HCT116 (cell line): ENCODE results near the gene RABGGTA. TPM values are rescaled to one million over a fixed set of nuclear protein-coding genes. Genes with fewer than 3 reads are reported as not detected.

Source experiments
- ATAC-seq: fragments of 200-7000 bp; cut with Tn5 transposase; 2 replicates; pipeline ENCODE4 v1.9.1; 2020; ENCODE audit warnings: mild to moderate bottlenecking, moderate library complexity
- BruUV-seq: library from RNA; stranded (reverse); fragments of 400-500 nt; replicated peaks from 2 replicates; lab custom pipeline; 2021; lab: Mats Ljungman, UMichigan
- CTCF ChIA-PET: fragments of 300-600 bp; sonication (Branson Sonifier 250); formaldehyde crosslinking; loops from one replicate; lab custom pipeline; 2021; ENCODE audit warnings: antibody characterized with exemption; lab: Charles Lee
- POLR2A ChIA-PET: fragments of 300-600, 350-600 bp; sonication (Branson Sonifier 250); formaldehyde crosslinking; loops from one replicate; lab custom pipeline; 2021; ENCODE audit warnings: antibody characterized with exemption; lab: Charles Lee
- RAD21 ChIA-PET, 2 experiments: fragments of 300-600 bp; sonication (Branson Sonifier 250); formaldehyde crosslinking; loops; one replicate each; lab custom pipeline; 2023; ENCODE audit warnings: low total read pairs in 2 of 2; ENCODE audit not compliant: uncharacterized antibody in 2 of 2, unreplicated experiment in 2 of 2, low non-redundant PET in 1 of 2; lab: Charles Lee
- DNase-seq: peaks from one replicate; pipeline ENCODE4 v3.0.0-alpha.2; 2010; ENCODE audit warnings: low read depth, low spot score
- H2AFZ ChIP-seq: fragments of 200-600 bp; shearing (Covaris generic), sonication (generic); 2 replicates; pipeline ENCODE4 v1.6.1; 2017; ENCODE audit warnings: low read depth, mixed run types, mixed read lengths, antibody characterized with exemption, low read length; ENCODE audit not compliant: poor library complexity, severe bottlenecking
- H3K27ac ChIP-seq: 2 replicates; pipeline ENCODE4 v1.5.1; 2012; ENCODE audit warnings: low read depth, low read length
- H3K27me3 ChIP-seq: fragments of 200-600 bp; sonication (generic); 2 replicates; pipeline ENCODE4 v1.6.1; 2016; ENCODE audit warnings: mixed run types, low read length, mixed read lengths; ENCODE audit not compliant: insufficient read depth
- H3K36me3 ChIP-seq, 2 experiments: fragments of 200-500 bp in 1 of 2; fragments of 200-600 bp in 1 of 2; sonication (Bioruptor generic) in 1 of 2; sonication (generic) in 1 of 2; 2 replicates each; pipeline versions ENCODE4 v1.5.1 to v1.6.1; 2014 to 2016; ENCODE audit warnings: low read length in 2 of 2, inconsistent platforms in 1 of 2, mixed read lengths in 1 of 2, mixed run types in 1 of 2; ENCODE audit not compliant: insufficient read depth in 2 of 2, control insufficient read depth in 1 of 2
- H3K4me1 ChIP-seq, 2 experiments: fragments of 200-600 bp in 1 of 2; sonication (generic) in 1 of 2; 2 replicates each; pipeline versions ENCODE4 v1.5.1 to v1.6.1; 2012 to 2017; ENCODE audit warnings: low read length in 2 of 2, inconsistent platforms in 1 of 2, mild to moderate bottlenecking in 1 of 2, mixed read lengths in 1 of 2, mixed run types in 1 of 2, moderate library complexity in 1 of 2; ENCODE audit not compliant: insufficient read depth in 2 of 2, control insufficient read depth in 1 of 2
- H3K4me2 ChIP-seq: fragments of 200-600 bp; sonication (generic); 2 replicates; pipeline ENCODE4 v1.6.1; 2017; ENCODE audit warnings: mixed run types, low read length, mixed read lengths
- H3K4me3 ChIP-seq, 2 experiments: fragments of 200-600 bp in 1 of 2; sonication (generic) in 1 of 2; replicated peaks in 1 of 2; 2 replicates each; pipeline ENCODE4 v1.5.1; 2011 to 2016; ENCODE audit warnings: low read length in 2 of 2, control low read depth in 1 of 2, low read depth in 1 of 2, mild to moderate bottlenecking in 1 of 2, mixed read lengths in 1 of 2, mixed run types in 1 of 2
- H3K79me2 ChIP-seq: fragments of 200-600 bp; sonication (generic); 2 replicates; pipeline ENCODE4 v1.6.1; 2017; ENCODE audit warnings: mild to moderate bottlenecking, mixed run types, low read length, moderate library complexity, mixed read lengths; ENCODE audit not compliant: insufficient read depth
- H3K9ac ChIP-seq: fragments of 200-600 bp; sonication (generic); 2 replicates; pipeline ENCODE4 v1.6.1; 2016; ENCODE audit warnings: low read length, mixed read lengths
- H3K9me2 ChIP-seq: fragments of 200-600 bp; sonication (generic), shearing (Covaris generic); 2 replicates; pipeline ENCODE4 v1.6.1; 2017; ENCODE audit warnings: mixed run types, mild to moderate bottlenecking, moderate library complexity; ENCODE audit not compliant: insufficient read depth
- H3K9me3 ChIP-seq, 2 experiments: fragments of 200-500 bp in 1 of 2; fragments of 200-600 bp in 1 of 2; sonication (Bioruptor generic) in 1 of 2; sonication (generic) in 1 of 2; 2 replicates each; pipeline ENCODE4 v1.6.1; 2014 to 2017; ENCODE audit warnings: low read length in 2 of 2, mixed read lengths in 2 of 2, inconsistent platforms in 1 of 2, low read depth in 1 of 2, mild to moderate bottlenecking in 1 of 2, mixed run types in 1 of 2, moderate library complexity in 1 of 2; ENCODE audit not compliant: control insufficient read depth in 1 of 2, insufficient read depth in 1 of 2
- H4K20me1 ChIP-seq: fragments of 200-600 bp; sonication (generic), shearing (Covaris generic); 2 replicates; pipeline ENCODE4 v1.6.1; 2017; ENCODE audit warnings: mixed run types, mild to moderate bottlenecking, moderate library complexity; ENCODE audit not compliant: insufficient read depth
- CBX3 ChIP-seq: IDR thresholded peaks from 2 replicates; pipeline ENCODE4 v1.6.1; 2012; ENCODE audit warnings: low read depth
- EGR1 ChIP-seq: IDR thresholded peaks from 2 replicates; pipeline ENCODE4 v1.6.1; 2012; ENCODE audit warnings: low read depth
- ELF1 ChIP-seq: IDR thresholded peaks from 2 replicates; pipeline ENCODE4 v1.6.1; 2012; ENCODE audit warnings: low read depth, borderline replicate concordance
- EZH2 ChIP-seq: fragments of 200-600 bp; sonication (generic); IDR thresholded peaks from 2 replicates; pipeline ENCODE4 v1.6.1; 2017; ENCODE audit warnings: antibody characterized with exemption, mixed run types
- EZH2phosphoT487 ChIP-seq: fragments of 200-600 bp; IDR thresholded peaks from 2 replicates; pipeline ENCODE4 v1.6.1; 2018; ENCODE audit warnings: antibody characterized with exemption, borderline replicate concordance
- FOSL1 ChIP-seq: IDR thresholded peaks from 2 replicates; pipeline ENCODE4 v1.6.1; 2012; ENCODE audit warnings: low read depth
- JUND ChIP-seq: IDR thresholded peaks from 2 replicates; pipeline ENCODE4 v1.6.1; 2012
- RAD21 ChIP-seq: IDR thresholded peaks from 2 replicates; pipeline ENCODE4 v1.6.1; 2012; ENCODE audit warnings: low read depth, mild to moderate bottlenecking
- SIN3A ChIP-seq: IDR thresholded peaks from 2 replicates; pipeline ENCODE4 v1.6.1; 2012; ENCODE audit warnings: low read depth
- SP1 ChIP-seq: IDR thresholded peaks from 2 replicates; pipeline ENCODE4 v1.6.1; 2012; ENCODE audit warnings: low read depth
- TCF7L2 ChIP-seq: IDR thresholded peaks from 2 replicates; pipeline ENCODE4 v1.7.0; 2011; ENCODE audit warnings: borderline replicate concordance, inconsistent platforms; ENCODE audit not compliant: insufficient read depth, insufficient read length; ENCODE audit errors: extremely low read depth
- YY1 ChIP-seq: IDR thresholded peaks from 2 replicates; pipeline ENCODE4 v1.6.1; 2011; ENCODE audit warnings: low read length, low read depth, moderate library complexity, mild to moderate bottlenecking; ENCODE audit not compliant: insufficient replicate concordance; ENCODE audit errors: extremely low read depth
- ZFX ChIP-seq: fragments of 450-650 bp; IDR thresholded peaks from 2 replicates; pipeline ENCODE4 v1.6.1; 2017
- ZNF274 ChIP-seq: fragments of 200-500 bp; sonication (Bioruptor generic); IDR thresholded peaks from 2 replicates; pipeline ENCODE4 v1.6.1; 2014; ENCODE audit warnings: mild to moderate bottlenecking, low read depth, low read length, inconsistent platforms
- intact Hi-C: fragments of 100-400 bp; cut with micrococcal nuclease; formaldehyde crosslinking; loops from 2 replicates; pipeline ENCODE4 v1.10.0; 2022
- total RNA-seq: library from RNA; stranded (reverse); gene quantifications from one replicate; pipeline ENCODE4 v1.2.1, GENCODE V29; 2021; ENCODE audit not compliant: unreplicated experiment
- TF ChIP-seq, protein P1 (sequence below): IDR thresholded peaks from 2 replicates; pipeline ENCODE4 v1.6.1; 2012
- TF ChIP-seq, protein P2 (sequence below): IDR thresholded peaks from 2 replicates; pipeline ENCODE4 v1.6.1; 2012
- TF ChIP-seq, protein P3 (sequence below): IDR thresholded peaks from 2 replicates; pipeline ENCODE4 v1.6.1; 2011; ENCODE audit warnings: mild to moderate bottlenecking, low read length, moderate library complexity; ENCODE audit not compliant: insufficient replicate concordance; ENCODE audit errors: extremely low read depth

Gene RABGGTA
- total RNA-seq, 1 experiment from 2014 or later: 40.8 TPM

DNA sequence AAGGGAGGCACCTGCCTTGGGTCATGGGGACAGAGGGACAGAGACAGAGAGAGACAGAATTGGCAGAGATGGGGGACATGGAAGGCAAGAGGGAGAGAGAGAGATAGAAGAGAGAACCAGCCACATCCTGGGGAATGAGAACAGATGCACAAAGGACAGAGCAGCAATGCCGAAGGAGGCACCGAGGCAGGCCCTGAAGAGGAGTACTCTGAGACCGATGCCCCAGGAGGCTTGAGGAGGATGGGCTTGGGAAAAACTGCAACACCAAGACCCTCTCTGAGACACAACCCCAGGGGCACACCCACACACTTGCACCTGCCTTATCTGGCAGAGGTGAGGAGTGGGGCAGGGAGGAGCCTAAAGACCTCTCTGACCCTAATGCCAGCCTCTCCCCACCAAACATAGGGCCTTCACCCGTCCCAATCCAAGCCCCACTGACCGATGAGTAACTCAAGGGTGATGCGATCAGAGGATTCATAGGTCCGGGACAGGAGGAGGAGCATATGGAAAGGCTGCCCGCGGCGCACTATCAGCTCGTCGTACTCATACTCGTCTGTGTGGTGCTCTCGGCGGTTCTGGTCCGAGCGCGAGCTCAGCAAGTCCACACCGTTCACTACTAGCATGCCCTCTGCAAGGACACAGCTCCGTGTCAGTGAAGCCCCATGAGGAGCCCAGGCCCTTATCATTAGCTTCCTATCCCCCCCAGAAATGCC lies 10.0 kb downstream of the RABGGTA start:
- Histone ChIP-seq H3K4me1 (peaks cover 10 to 14% of the 10 kb centered on the region in 2 experiments), H3K4me2 (no peak overlapping the region), H3K9ac (no peak overlapping the region), H3K4me3 (no peak overlapping the region), H3K27me3 (no peaks in the 10 kb centered on the region), H2AFZ (no peak overlapping the region), H3K9me3 (no peaks in the 10 kb centered on the region), H3K36me3 (no peaks in the 10 kb centered on the region), H3K79me2 (no peaks in the 10 kb centered on the region), H3K27ac (no peak overlapping the region), H4K20me1 (no peaks in the 10 kb centered on the region), H3K9me2 (no peaks in the 10 kb centered on the region)
- BruUV-seq: no TSS peak
- TF ChIP-seq, protein P1, sequence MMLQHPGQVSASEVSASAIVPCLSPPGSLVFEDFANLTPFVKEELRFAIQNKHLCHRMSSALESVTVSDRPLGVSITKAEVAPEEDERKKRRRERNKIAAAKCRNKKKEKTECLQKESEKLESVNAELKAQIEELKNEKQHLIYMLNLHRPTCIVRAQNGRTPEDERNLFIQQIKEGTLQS: no peak
- no peak for TF ChIP-seq ZFX
- ChIA-PET CTCF (no interaction called here), POLR2A (interaction anchor here (2.2 kb wide), 1 partner anchor 10 kb away, joined by 8 read pairs; the partner anchor contains the start of gene RABGGTA), RAD21 (no interaction called here)
- no peak for DNase-seq
- ATAC-seq: no peak
- intact Hi-C loops: no loop called here

DNA sequence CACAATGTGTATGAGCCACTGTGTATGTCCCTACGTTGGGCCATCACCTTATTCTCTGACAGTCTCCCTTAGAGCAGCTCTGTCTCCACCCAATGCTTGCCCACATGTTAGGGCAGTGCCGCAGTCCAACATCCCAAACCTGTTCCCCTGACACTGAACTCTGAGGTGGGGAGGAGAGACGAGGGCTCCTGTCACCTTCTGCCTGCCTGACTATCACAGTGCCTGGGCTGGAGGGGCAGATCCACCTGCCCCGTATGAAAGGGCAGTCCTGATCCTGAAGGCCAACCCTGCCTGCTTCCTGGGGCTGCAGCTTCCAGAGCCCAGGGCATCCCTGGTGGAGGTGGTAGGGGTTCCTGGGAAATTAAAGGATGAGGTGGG lies 10.6 kb downstream of the RABGGTA start:
- H3K9me3 ChIP-seq: no peaks in the 10 kb centered on the region
- no peak overlapping the region for H3K27ac ChIP-seq
- no peaks in the 10 kb centered on the region for H3K9me2 ChIP-seq
- ChIA-PET POLR2A (no interaction called here), RAD21 (no interaction called here), CTCF (no interaction called here)
- no peaks in the 10 kb centered on the region for H3K79me2 ChIP-seq
- H3K4me2 ChIP-seq: no peak overlapping the region
- no peaks in the 10 kb centered on the region for H3K36me3 ChIP-seq
- no peak overlapping the region for H3K9ac ChIP-seq
- no peak overlapping the region for H3K4me3 ChIP-seq
- peaks cover 10 to 14% of the 10 kb centered on the region in 2 experiments for H3K4me1 ChIP-seq
- no peak overlapping the region for H2AFZ ChIP-seq
- no peaks in the 10 kb centered on the region for H4K20me1 ChIP-seq
- no TSS peak for BruUV-seq
- H3K27me3 ChIP-seq: no peaks in the 10 kb centered on the region
- ATAC-seq: no peak
- intact Hi-C loops: no loop called here
- no peak for DNase-seq
- no peak for TF ChIP-seq ZNF274
- TF ChIP-seq JUND: no peak
- no peak for TF ChIP-seq EZH2phosphoT487
- no peak for TF ChIP-seq EZH2
- no peak for TF ChIP-seq RAD21
- TF ChIP-seq, protein P1: no peak
- TF ChIP-seq EGR1: no peak
- no peak for TF ChIP-seq TCF7L2
- TF ChIP-seq ZFX: no peak
- no peak for TF ChIP-seq SP1
- TF ChIP-seq, protein P2, sequence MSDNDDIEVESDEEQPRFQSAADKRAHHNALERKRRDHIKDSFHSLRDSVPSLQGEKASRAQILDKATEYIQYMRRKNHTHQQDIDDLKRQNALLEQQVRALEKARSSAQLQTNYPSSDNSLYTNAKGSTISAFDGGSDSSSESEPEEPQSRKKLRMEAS: no peak
- no peak for TF ChIP-seq YY1
- no peak for TF ChIP-seq SIN3A
- TF ChIP-seq, protein P3, sequence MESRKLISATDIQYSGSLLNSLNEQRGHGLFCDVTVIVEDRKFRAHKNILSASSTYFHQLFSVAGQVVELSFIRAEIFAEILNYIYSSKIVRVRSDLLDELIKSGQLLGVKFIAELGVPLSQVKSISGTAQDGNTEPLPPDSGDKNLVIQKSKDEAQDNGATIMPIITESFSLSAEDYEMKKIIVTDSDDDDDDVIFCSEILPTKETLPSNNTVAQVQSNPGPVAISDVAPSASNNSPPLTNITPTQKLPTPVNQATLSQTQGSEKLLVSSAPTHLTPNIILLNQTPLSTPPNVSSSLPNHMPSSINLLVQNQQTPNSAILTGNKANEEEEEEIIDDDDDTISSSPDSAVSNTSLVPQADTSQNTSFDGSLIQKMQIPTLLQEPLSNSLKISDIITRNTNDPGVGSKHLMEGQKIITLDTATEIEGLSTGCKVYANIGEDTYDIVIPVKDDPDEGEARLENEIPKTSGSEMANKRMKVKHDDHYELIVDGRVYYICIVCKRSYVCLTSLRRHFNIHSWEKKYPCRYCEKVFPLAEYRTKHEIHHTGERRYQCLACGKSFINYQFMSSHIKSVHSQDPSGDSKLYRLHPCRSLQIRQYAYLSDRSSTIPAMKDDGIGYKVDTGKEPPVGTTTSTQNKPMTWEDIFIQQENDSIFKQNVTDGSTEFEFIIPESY: no peak
- no peak for TF ChIP-seq ELF1
- no peak for TF ChIP-seq FOSL1
- no peak for TF ChIP-seq CBX3
